ENCODE results near the gene DOCK4.

DNA sequence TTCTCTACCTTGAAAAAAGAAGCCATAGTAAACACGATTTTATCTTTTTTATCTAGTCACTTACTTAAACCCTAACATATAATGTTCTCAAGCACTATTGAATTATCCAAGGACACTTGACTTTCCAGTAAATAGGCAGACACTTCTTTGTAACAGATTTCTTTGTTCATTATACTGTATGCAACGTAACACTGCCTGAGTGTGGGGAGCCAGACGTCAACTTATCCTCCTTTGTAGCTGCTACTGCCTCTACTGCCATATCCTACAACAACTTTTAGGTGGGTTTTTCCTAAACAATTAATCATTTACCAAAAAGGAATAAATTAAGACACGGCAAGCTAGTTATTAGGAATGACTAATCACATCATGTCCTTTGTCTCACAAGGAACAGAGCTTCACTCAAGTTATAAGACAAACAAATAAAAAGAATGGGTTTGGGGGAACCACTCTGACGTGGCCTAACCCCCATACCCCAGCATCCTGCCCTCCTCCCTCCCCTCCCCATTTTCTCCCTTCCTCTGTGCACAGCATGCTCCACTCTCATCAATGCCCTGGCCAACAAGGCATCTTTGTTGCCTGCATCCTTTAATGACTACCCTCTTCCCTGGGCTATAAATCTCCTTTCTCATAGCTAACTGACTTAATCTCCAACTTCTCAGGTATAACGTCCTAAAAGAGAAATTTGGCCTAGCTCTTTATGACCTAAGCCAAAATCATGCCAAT, 43.3 kb downstream of the DOCK4 start:
- TF ChIP-seq POLR2AphosphoS5 (IDR thresholded peaks at IDR 0.05; ENCODE audit: low read depth) = no peak
- TF ChIP-seq, protein P1, sequence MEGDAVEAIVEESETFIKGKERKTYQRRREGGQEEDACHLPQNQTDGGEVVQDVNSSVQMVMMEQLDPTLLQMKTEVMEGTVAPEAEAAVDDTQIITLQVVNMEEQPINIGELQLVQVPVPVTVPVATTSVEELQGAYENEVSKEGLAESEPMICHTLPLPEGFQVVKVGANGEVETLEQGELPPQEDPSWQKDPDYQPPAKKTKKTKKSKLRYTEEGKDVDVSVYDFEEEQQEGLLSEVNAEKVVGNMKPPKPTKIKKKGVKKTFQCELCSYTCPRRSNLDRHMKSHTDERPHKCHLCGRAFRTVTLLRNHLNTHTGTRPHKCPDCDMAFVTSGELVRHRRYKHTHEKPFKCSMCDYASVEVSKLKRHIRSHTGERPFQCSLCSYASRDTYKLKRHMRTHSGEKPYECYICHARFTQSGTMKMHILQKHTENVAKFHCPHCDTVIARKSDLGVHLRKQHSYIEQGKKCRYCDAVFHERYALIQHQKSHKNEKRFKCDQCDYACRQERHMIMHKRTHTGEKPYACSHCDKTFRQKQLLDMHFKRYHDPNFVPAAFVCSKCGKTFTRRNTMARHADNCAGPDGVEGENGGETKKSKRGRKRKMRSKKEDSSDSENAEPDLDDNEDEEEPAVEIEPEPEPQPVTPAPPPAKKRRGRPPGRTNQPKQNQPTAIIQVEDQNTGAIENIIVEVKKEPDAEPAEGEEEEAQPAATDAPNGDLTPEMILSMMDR (IDR thresholded peaks at IDR 0.05; ENCODE audit: insufficient read depth, low read length) = no peak
